ENCODE data around the gene TAAR6.
"Not testable (repeated sequence)": the region's sequence is repeated elsewhere in the genome, so short reads cannot be mapped to it uniquely, and the experiment has no call there.

The TAAR6 gene

GRCh38 chr6:132570221-132570777 lies at the start of gene TAAR6:
TSS of gene TAAR6 (plus strand) at chr6:132570322. CDS start at chr6:132570322, 0 bp downstream.
- DNase-seq (ENCODE audit: low read depth in 1 of 2, low spot score in 1 of 2) = no peak

- no peak for DNase-seq (ENCODE audit: low read depth in 1 of 2, low spot score in 1 of 2)
Observed at GRCh38 chr6:132520953-132521352, 49.2 kb upstream of the TAAR6 start.

GRCh38 chr6:132524646-132525045 lies 45.5 kb upstream of the TAAR6 start:
- no peak for DNase-seq (ENCODE audit: low read depth in 1 of 2, low spot score in 1 of 2)

- DNase-seq (ENCODE audit: low read depth in 1 of 2, low spot score in 1 of 2) = no peak
Observed at GRCh38 chr6:132525866-132526265, 44.3 kb upstream of the TAAR6 start.

GRCh38 chr6:132526461-132526860 lies 43.7 kb upstream of the TAAR6 start:
- DNase-seq (ENCODE audit: low read depth in 1 of 2, low spot score in 1 of 2) = no peak

- no peak for DNase-seq (ENCODE audit: low read depth in 1 of 2, low spot score in 1 of 2)
Observed at GRCh38 chr6:132527791-132528190, 42.3 kb upstream of the TAAR6 start.

- peak; percentile 19 to 45 for DNase-seq (ENCODE audit: low read depth in 1 of 2, low spot score in 1 of 2)
Observed at GRCh38 chr6:132530293-132530974, 39.7 kb upstream of the TAAR6 start.

- DNase-seq (ENCODE audit: low read depth in 1 of 2, low spot score in 1 of 2) = not testable (repeated sequence)
Observed at GRCh38 chr6:132534546-132534945, 35.6 kb upstream of the TAAR6 start.

- DNase-seq (ENCODE audit: low read depth in 1 of 2, low spot score in 1 of 2) = no peak
Observed at GRCh38 chr6:132537145-132537544, 33.0 kb upstream of the TAAR6 start.

- no peak for DNase-seq (ENCODE audit: low read depth in 1 of 2, low spot score in 1 of 2)
Observed at GRCh38 chr6:132537977-132538376, 32.1 kb upstream of the TAAR6 start, which contains the start of gene TAAR9. TSS of gene TAAR9 (plus strand) at chr6:132538277. CDS start at chr6:132538290, 13 bp downstream.

- no peak for DNase-seq (ENCODE audit: low read depth in 1 of 2, low spot score in 1 of 2)
Observed at GRCh38 chr6:132544826-132545225, 25.3 kb upstream of the TAAR6 start.

- no peak for DNase-seq (ENCODE audit: low read depth in 1 of 2, low spot score in 1 of 2)
Observed at GRCh38 chr6:132548746-132549463, 21.2 kb upstream of the TAAR6 start.

- no peak for DNase-seq (ENCODE audit: low read depth in 1 of 2, low spot score in 1 of 2)
Observed at GRCh38 chr6:132551214-132551613, 18.9 kb upstream of the TAAR6 start.

- no peak for DNase-seq (ENCODE audit: low read depth in 1 of 2, low spot score in 1 of 2)
Observed at GRCh38 chr6:132552372-132552771, 17.8 kb upstream of the TAAR6 start, which contains the start of gene TAAR8. TSS of gene TAAR8 (plus strand) at chr6:132552672. CDS start at chr6:132552693, 21 bp downstream.

- DNase-seq (ENCODE audit: low read depth in 1 of 2, low spot score in 1 of 2) = not testable (repeated sequence)
Observed at GRCh38 chr6:132560087-132560486, 10.0 kb upstream of the TAAR6 start.

GRCh38 chr6:132566404-132566803 lies 3.7 kb upstream of the TAAR6 start:
- no peak for DNase-seq (ENCODE audit: low read depth in 1 of 2, low spot score in 1 of 2)

- DNase-seq (ENCODE audit: low read depth in 1 of 2, low spot score in 1 of 2) = no peak
Observed at GRCh38 chr6:132567566-132567965, 2.6 kb upstream of the TAAR6 start.

- no peak for DNase-seq (ENCODE audit: low read depth in 1 of 2, low spot score in 1 of 2)
Observed at GRCh38 chr6:132568611-132569010, 1.5 kb upstream of the TAAR6 start.

- DNase-seq (ENCODE audit: low read depth in 1 of 2, low spot score in 1 of 2) = no peak
Observed at GRCh38 chr6:132569170-132569569, 952 bp upstream of the TAAR6 start.

- DNase-seq (ENCODE audit: low read depth in 1 of 2, low spot score in 1 of 2) = no peak
Observed at GRCh38 chr6:132571774-132572173, 1.7 kb downstream of the TAAR6 start.

GRCh38 chr6:132584698-132585097 lies 14.6 kb downstream of the TAAR6 start:
- no peak for DNase-seq (ENCODE audit: low read depth in 1 of 2, low spot score in 1 of 2)

GRCh38 chr6:132587424-132587823 lies 17.3 kb downstream of the TAAR6 start:
- DNase-seq (ENCODE audit: low read depth in 1 of 2, low spot score in 1 of 2) = no peak

Data from activated T-helper 1 cell treated with anti-CD3 and anti-CD28 coated beads, Interleukin-2, amount 50 U/mL, for 16 hours (primary cell).